ENCODE results near the gene UVSSA.
"Not testable (repeated sequence)": the region's sequence is repeated elsewhere in the genome, so short reads cannot be mapped to it uniquely, and the experiment has no call there.

The UVSSA gene

GRCh38 chr4:1327526-1328266, 19.3 kb upstream of the UVSSA start:
- Histone ChIP-seq H3K4me3 (ENCODE audit: low read depth in 1 of 2, low read length in 2 of 2) (no peak overlapping the region), H3K36me3 (ENCODE audit: insufficient read depth, low read length) (peaks cover 40% of the 10 kb centered on the region), H3K9ac (ENCODE audit: low read length) (no peak overlapping the region), H3K9me3 (ENCODE audit: low read length) (no peaks in the 10 kb centered on the region), H3K4me1 (ENCODE audit: insufficient read depth, low read length) (no peaks in the 10 kb centered on the region), H3K27ac (ENCODE audit: low read depth, low read length) (no peak overlapping the region), H3K27me3 (ENCODE audit: control insufficient read depth in 1 of 2, insufficient read depth in 2 of 2, low read length in 2 of 2) (no peaks in the 10 kb centered on the region)

- Histone ChIP-seq H3K27me3 (ENCODE audit: control insufficient read depth in 1 of 2, insufficient read depth in 2 of 2, low read length in 2 of 2) (no peaks in the 10 kb centered on the region), H3K36me3 (ENCODE audit: insufficient read depth, low read length) (peaks cover 34% of the 10 kb centered on the region), H3K9me3 (ENCODE audit: low read length) (no peaks in the 10 kb centered on the region), H3K27ac (ENCODE audit: low read depth, low read length) (no peak overlapping the region), H3K4me1 (ENCODE audit: insufficient read depth, low read length) (no peaks in the 10 kb centered on the region), H3K4me3 (ENCODE audit: low read depth in 1 of 2, low read length in 2 of 2) (no peak overlapping the region), H3K9ac (ENCODE audit: low read length) (no peak overlapping the region)
These were observed 18.5 kb upstream of the UVSSA start for GRCh38 chr4:1328267-1329155.

- no peaks in the 10 kb centered on the region for H3K27me3 ChIP-seq (ENCODE audit: control insufficient read depth in 1 of 2, insufficient read depth in 2 of 2, low read length in 2 of 2)
- no peaks in the 10 kb centered on the region for H3K9me3 ChIP-seq (ENCODE audit: low read length)
- H3K9ac ChIP-seq (ENCODE audit: low read length) = no peak overlapping the region
- no peak overlapping the region for H3K27ac ChIP-seq (ENCODE audit: low read depth, low read length)
- H3K4me3 ChIP-seq (ENCODE audit: low read depth in 1 of 2, low read length in 2 of 2) = no peak overlapping the region
- peaks cover 32% of the 10 kb centered on the region for H3K36me3 ChIP-seq (ENCODE audit: insufficient read depth, low read length)
- H3K4me1 ChIP-seq (ENCODE audit: insufficient read depth, low read length) = no peaks in the 10 kb centered on the region
These were observed 17.3 kb upstream of the UVSSA start for GRCh38 chr4:1329408-1330371.

- Histone ChIP-seq H3K9me3 (ENCODE audit: low read length) (no peaks in the 10 kb centered on the region), H3K4me1 (ENCODE audit: insufficient read depth, low read length) (no peaks in the 10 kb centered on the region), H3K27me3 (ENCODE audit: control insufficient read depth in 1 of 2, insufficient read depth in 2 of 2, low read length in 2 of 2) (no peaks in the 10 kb centered on the region), H3K27ac (ENCODE audit: low read depth, low read length) (no peak overlapping the region), H3K4me3 (ENCODE audit: low read depth in 1 of 2, low read length in 2 of 2) (no peak overlapping the region), H3K36me3 (ENCODE audit: insufficient read depth, low read length) (peaks cover 27% of the 10 kb centered on the region), H3K9ac (ENCODE audit: low read length) (no peak overlapping the region)
These were observed 16.0 kb upstream of the UVSSA start for GRCh38 chr4:1330761-1331590.

- no peaks in the 10 kb centered on the region for H3K27me3 ChIP-seq (ENCODE audit: control insufficient read depth in 1 of 2, insufficient read depth in 2 of 2, low read length in 2 of 2)
- H3K4me3 ChIP-seq (ENCODE audit: low read depth in 1 of 2, low read length in 2 of 2) = no peak overlapping the region
- no peak overlapping the region for H3K9ac ChIP-seq (ENCODE audit: low read length)
- peaks cover 28% of the 10 kb centered on the region for H3K36me3 ChIP-seq (ENCODE audit: insufficient read depth, low read length)
- no peaks in the 10 kb centered on the region for H3K4me1 ChIP-seq (ENCODE audit: insufficient read depth, low read length)
- no peak overlapping the region for H3K27ac ChIP-seq (ENCODE audit: low read depth, low read length)
- H3K9me3 ChIP-seq (ENCODE audit: low read length) = no peaks in the 10 kb centered on the region
These were observed 15.2 kb upstream of the UVSSA start for GRCh38 chr4:1331591-1332353.

GRCh38 chr4:1332686-1333085, 14.3 kb upstream of the UVSSA start:
- no peak overlapping the region for H3K27ac ChIP-seq (ENCODE audit: low read depth, low read length)
- peaks cover 28% of the 10 kb centered on the region for H3K36me3 ChIP-seq (ENCODE audit: insufficient read depth, low read length)
- no peaks in the 10 kb centered on the region for H3K4me1 ChIP-seq (ENCODE audit: insufficient read depth, low read length)

GRCh38 chr4:1333256-1333655, 13.8 kb upstream of the UVSSA start:
- H3K4me1 ChIP-seq (ENCODE audit: insufficient read depth, low read length) = no peaks in the 10 kb centered on the region
- H3K27me3 ChIP-seq (ENCODE audit: control insufficient read depth in 1 of 2, insufficient read depth in 2 of 2, low read length in 2 of 2) = no peaks in the 10 kb centered on the region
- peaks cover 28% of the 10 kb centered on the region for H3K36me3 ChIP-seq (ENCODE audit: insufficient read depth, low read length)
- H3K9me3 ChIP-seq (ENCODE audit: low read length) = no peaks in the 10 kb centered on the region
- no peak overlapping the region for H3K9ac ChIP-seq (ENCODE audit: low read length)
- H3K4me3 ChIP-seq (ENCODE audit: low read depth in 1 of 2, low read length in 2 of 2) = no peak overlapping the region
- H3K27ac ChIP-seq (ENCODE audit: low read depth, low read length) = no peak overlapping the region

More at GRCh38 chr4:1332686-1333085, 14.3 kb upstream of the UVSSA start:
- H3K9me3 ChIP-seq (ENCODE audit: low read length) = no peaks in the 10 kb centered on the region
- H3K9ac ChIP-seq (ENCODE audit: low read length) = no peak overlapping the region
- no peaks in the 10 kb centered on the region for H3K27me3 ChIP-seq (ENCODE audit: control insufficient read depth in 1 of 2, insufficient read depth in 2 of 2, low read length in 2 of 2)
- no peak overlapping the region for H3K4me3 ChIP-seq (ENCODE audit: low read depth in 1 of 2, low read length in 2 of 2)

- H3K36me3 ChIP-seq (ENCODE audit: insufficient read depth, low read length) = peaks cover 30% of the 10 kb centered on the region
- H3K27ac ChIP-seq (ENCODE audit: low read depth, low read length) = not testable (repeated sequence)
These were observed 13.0 kb upstream of the UVSSA start for GRCh38 chr4:1333851-1334578.

GRCh38 chr4:1334579-1334895, 12.5 kb upstream of the UVSSA start:
- Histone ChIP-seq H3K27ac (ENCODE audit: low read depth, low read length) (no peak overlapping the region), H3K9ac (ENCODE audit: low read length) (no peak overlapping the region), H3K9me3 (ENCODE audit: low read length) (no peaks in the 10 kb centered on the region), H3K27me3 (ENCODE audit: control insufficient read depth in 1 of 2, insufficient read depth in 2 of 2, low read length in 2 of 2) (no peaks in the 10 kb centered on the region), H3K4me1 (ENCODE audit: insufficient read depth, low read length) (no peaks in the 10 kb centered on the region), H3K36me3 (ENCODE audit: insufficient read depth, low read length) (peaks cover 32% of the 10 kb centered on the region), H3K4me3 (ENCODE audit: low read depth in 1 of 2, low read length in 2 of 2) (no peak overlapping the region)

More at GRCh38 chr4:1333851-1334578, 13.0 kb upstream of the UVSSA start:
- not testable (repeated sequence) for H3K4me3 ChIP-seq (ENCODE audit: low read depth in 1 of 2, low read length in 2 of 2); H3K27me3 ChIP-seq (ENCODE audit: control insufficient read depth in 1 of 2, insufficient read depth in 2 of 2, low read length in 2 of 2); H3K9me3 ChIP-seq (ENCODE audit: low read length); H3K4me1 ChIP-seq (ENCODE audit: insufficient read depth, low read length); H3K9ac ChIP-seq (ENCODE audit: low read length)
